Epithelial cell of prostate (primary cell): Measurements from ENCODE around the gene KAZN.

Source experiments
- DNase-seq: peaks from one replicate; pipeline ENCODE4 v3.0.0-alpha.2; 2011; ENCODE audit warnings: low read depth, low spot score
- H3K27ac ChIP-seq: fragments of 450-650 bp; 2 replicates; pipeline ENCODE4 v1.5.1; 2017; ENCODE audit warnings: mild to moderate bottlenecking

The KAZN gene

DNA sequence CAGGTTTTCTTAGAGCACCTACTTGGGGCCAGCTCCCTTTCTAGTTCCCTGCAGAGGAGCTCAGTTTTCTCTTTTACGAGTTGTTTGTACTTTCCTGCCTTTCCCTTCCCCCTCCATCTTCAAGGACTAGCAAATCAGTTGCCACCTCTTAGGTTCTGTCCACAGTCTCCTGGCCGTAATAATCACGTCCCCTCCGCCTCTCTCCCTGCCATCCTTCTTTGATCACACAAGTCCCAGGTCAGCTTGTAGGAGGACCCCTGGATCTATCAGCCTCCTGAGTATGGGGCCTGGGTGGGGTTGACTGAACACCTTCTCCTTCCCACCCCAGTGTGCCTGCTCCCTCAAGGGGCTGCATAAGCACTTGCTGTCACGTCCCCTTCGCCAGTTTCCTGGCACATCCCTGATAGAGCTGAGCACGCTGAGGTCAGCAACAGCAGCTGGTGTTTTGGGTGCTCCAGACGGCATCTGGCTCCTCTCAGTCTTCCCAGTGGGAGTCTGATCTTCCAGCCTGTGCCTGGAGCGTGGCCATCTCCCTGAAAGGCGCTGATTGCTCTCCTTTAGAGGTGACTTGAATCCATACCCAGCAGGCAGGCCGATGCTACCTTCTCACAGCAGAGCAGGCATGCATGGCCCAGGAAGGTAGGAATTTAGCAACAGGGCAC, 338.9 kb downstream of the KAZN start:
- DNase-seq, result no peak
- H3K27ac ChIP-seq, result no peak overlapping the region

DNA sequence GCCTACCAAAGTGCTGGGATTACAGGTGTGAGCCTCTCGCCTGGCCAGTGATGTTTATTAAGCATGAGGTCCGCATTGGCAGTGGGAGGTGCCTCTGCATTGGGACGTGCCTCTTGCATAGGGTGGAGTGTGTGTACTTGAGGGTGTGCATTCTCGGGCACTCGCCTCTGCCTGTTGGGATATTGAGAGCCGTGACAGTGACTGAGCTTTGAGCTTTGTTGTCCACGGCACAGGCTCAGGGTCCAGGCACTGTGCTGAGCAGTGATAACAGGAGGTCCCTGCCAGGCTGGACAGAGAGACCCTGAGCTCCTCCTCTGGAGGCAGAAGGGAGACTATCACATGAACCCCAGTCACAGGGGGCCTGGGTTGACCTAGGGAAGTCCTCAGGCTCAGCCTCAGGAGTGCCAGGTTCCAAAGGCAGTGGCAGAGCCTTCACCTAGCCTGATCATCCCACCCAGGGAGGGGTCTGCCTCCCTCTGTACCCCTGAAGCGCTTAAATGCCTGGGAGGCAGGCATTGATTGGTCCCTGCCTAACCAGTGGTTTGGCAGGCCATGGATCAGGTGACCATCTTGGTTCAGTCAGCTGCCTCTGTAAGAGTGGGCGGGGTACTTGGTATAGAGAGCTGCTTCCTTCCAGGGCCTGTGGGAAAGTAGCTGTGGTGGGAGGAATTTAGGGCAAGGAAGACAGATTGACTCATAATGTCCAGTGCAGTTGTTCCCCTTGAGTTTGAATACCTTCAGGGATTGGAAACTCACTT, 341.2 kb downstream of the KAZN start:
- peak overlapping the region; percentile 41 for H3K27ac ChIP-seq
- DNase-seq, result no peak

DNA sequence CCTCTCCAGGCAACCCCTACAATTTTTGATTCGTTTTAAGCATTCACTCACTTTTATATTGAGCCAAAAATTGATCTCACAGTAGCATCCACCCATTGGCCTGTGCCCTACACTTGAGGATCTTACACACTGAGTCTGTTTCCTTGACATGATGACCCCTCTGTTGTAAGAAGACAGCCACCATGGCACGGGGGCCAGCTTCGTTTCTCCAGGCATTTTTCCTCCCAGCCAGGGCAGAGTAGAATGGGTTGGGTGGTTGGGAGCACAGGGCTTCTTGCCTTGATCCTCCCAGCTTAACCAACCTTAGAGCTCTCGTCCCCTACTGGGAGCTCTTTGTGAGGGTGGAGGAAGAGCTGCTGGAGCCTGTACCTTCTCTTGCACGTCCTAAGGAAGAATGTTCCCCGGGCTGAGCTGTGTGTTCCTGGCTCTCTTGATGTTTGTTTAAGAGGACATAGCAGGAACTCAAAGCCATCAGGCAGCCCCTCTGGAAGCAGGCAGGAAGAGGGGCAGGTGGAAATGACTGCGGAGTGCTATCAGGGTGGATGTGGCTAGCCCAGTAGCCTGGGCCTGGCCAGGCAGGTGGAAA, 341.9 kb downstream of the KAZN start:
- H3K27ac ChIP-seq, result peak overlapping the region; percentile 41

DNA sequence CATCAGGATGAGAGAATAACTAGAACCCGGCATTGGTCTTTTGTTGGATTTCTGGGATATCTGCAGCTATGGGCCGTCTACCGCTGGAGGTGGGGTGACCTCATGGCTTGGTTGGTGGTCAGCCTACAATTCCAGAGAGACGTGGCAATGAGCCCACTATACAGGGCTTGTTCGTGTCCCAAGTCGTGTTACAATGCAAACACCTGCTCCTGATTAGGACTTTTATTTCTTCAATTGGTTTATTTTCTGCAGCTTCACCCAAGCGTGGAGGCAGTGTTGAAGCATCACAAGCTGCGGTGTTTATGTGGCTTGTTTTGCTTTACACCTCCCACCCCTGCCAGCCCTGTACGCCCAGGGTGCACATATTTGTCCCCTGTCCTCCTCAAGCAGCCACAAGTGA, 343.4 kb downstream of the KAZN start:
- H3K27ac ChIP-seq, result no peak overlapping the region
- DNase-seq, result no peak

More for the DNA sequence above, 341.9 kb downstream of the KAZN start:
- DNase-seq, result no peak

DNA sequence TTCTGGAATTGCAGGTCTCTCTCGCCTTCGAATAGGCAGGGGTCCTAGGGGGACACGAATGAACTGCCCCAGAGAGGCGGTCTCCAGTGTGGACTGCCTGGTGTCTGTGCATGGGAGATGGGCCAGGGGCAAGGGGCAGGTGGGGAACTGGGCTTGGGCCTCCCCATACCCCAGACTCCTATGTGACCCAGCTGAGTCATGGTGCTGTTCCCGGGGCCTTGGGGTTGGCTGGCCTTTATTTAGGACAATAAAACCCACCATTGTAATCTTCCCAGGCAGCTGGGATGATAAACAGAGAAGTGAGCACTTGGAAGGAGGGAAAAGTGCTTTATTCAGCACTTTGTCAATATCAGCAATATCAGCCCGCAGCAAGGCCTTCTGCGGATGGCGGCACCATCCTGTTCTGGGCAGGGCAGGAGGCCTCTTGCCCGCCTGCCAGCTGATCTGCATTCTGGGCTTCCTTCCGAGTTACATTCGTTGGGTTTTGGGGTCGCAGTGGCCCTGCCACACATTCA, 346.0 kb downstream of the KAZN start:
- no peak for DNase-seq
- peak overlapping the region; percentile 93 for H3K27ac ChIP-seq

- peak overlapping the region; percentile 93 for H3K27ac ChIP-seq
- DNase-seq, result no peak
Observed at GRCh38 chr1:14945132-14946010, 346.9 kb downstream of the KAZN start.

- DNase-seq, result no peak
- peak overlapping the region; percentile 93 for H3K27ac ChIP-seq
Observed at GRCh38 chr1:14946011-14946359, 347.5 kb downstream of the KAZN start.

GRCh38 chr1:14946684-14947238, 348.3 kb downstream of the KAZN start:
- peak overlapping the region; percentile 93 for H3K27ac ChIP-seq
- peak; percentile 58 for DNase-seq

DNA sequence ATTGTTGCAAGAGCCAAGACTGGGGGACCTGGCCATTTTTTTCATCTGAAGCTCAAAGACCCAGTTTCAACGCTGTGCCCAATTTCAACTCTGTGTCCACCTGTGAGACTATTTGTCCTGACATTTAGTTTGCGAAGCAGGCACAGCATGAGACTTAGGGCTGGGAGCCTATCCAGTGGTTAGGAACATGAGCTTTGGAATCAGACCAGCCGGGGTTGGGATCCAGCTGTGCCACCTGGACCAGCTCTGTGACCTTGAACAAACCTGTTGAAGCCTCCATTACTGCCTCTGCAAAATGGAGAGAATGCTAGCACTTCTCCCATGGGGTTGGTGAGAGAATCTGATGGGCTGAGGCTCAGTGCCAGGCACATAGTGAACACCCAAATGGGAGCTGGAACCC, 348.9 kb downstream of the KAZN start:
- DNase-seq, result no peak
- peak overlapping the region; percentile 93 for H3K27ac ChIP-seq

- H3K27ac ChIP-seq, result no peak overlapping the region
Observed at GRCh38 chr1:14948112-14948652, 349.7 kb downstream of the KAZN start.

DNA sequence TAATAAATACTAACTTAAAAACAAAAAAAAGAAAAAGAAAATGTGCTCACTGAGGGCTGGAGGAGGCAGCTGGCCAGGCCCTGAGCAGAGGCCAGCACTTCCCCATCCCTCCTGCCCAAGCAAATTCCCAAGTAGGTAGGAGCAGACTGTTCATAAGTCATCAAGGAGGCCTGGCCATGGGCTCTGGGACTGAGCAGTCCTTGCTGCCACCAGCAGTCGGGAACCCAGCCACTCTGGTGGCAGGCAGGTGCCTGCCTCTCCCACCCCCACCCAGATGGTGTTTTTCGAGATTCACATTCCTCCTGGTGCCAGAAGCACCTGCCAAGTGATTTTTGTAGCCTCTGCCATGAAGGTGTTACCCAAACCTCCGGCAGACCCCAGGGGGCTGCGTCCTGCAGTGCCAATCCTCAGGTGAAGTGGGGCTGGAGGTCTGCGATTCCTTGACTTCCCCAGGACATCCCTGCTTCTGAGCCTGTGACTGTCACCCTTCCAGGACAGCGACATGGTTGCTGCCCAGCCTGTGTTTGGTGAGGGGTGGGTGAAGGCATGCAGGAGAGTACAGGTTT, 350.9 kb downstream of the KAZN start:
- no peak overlapping the region for H3K27ac ChIP-seq
- DNase-seq, result no peak

More at GRCh38 chr1:14948112-14948652, 349.7 kb downstream of the KAZN start:
- DNase-seq, result no peak

- no peak overlapping the region for H3K27ac ChIP-seq
- DNase-seq, result no peak
Observed at GRCh38 chr1:14949836-14950713, 351.6 kb downstream of the KAZN start.

GRCh38 chr1:14951766-14952165, 353.3 kb downstream of the KAZN start:
- no peak overlapping the region for H3K27ac ChIP-seq
- no peak for DNase-seq

DNA sequence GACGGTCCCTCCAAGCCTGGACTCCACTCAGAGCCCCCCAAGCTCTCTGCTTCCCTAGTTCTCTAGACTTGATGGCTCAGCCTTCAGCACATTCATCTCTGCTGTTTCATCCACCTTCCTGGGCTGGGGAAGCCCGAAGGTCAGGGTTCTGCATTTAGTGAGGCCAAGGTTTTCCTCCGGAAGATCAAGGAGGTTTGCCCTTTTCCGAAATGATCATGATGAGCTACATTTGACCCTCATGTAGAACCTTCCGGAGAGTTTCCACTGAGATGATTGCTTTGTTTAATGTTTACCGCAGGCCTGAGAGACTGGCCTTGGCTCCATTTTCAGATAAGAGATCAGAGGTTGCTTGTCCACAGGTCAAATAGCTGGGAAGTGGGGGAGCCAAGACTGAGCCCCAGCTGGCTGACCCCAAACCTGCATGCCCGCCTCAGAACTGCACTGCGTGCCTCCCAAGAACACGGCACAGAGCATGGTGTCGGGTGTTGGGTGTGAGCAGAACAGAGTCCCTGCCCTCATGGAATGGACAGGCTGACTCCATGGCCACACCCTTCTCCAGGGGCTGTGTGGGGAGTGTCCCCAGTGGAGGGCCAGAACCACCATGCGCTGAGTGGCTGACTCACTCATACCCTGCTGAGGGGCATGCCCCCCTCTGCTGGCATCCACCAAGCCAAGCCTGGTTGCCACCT, 354.3 kb downstream of the KAZN start:
- no peak overlapping the region for H3K27ac ChIP-seq
- no peak for DNase-seq

GRCh38 chr1:14954210-14954609, 355.7 kb downstream of the KAZN start:
- no peak for DNase-seq
- H3K27ac ChIP-seq, result no peak overlapping the region

- no peak overlapping the region for H3K27ac ChIP-seq
- DNase-seq, result no peak
Observed at GRCh38 chr1:14954930-14955329, 356.4 kb downstream of the KAZN start.

- no peak overlapping the region for H3K27ac ChIP-seq
- DNase-seq, result no peak
Observed at GRCh38 chr1:14955402-14955801, 356.9 kb downstream of the KAZN start.

DNA sequence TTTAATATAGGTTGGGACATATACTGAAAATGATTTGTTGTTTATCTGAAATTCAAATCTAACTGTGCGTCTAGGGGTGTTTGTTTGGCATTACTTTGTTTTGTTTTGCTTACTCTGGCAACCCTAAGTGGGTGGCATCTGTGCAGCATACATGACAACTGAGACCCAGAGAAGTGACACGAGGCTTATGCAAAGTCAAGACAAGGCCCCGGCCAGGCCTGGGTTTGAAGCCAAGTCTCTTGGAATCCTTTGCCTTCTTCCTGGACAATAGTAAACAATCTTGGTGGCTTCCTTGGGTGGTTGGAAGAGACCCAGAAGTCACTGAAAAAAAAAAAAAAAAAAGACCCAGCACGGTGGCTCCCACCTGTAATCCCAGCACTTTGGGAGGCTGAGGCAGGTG, 357.5 kb downstream of the KAZN start:
- no peak for DNase-seq
- no peak overlapping the region for H3K27ac ChIP-seq
